Ovary (tissue), 9 donors: ENCODE measurements around the gene BMPER. TPM values are rescaled to one million over a fixed set of nuclear protein-coding genes. Genes with fewer than 3 reads are reported as not detected.
"Not testable (repeated sequence)": the region's sequence is repeated elsewhere in the genome, so short reads cannot be mapped to it uniquely, and the experiment has no call there.

ENCODE experiments used
- DNase-seq, 5 donors: peaks; one replicate each; pipeline ENCODE4 v3.0.0-alpha.2; 2019 to 2020
- H3K27ac ChIP-seq, 2 donors: fragments of 200-600 bp; one replicate each; pipeline versions ENCODE4 v1.5.1 to v1.8.0; 2019 to 2022
- H3K27me3 ChIP-seq: fragments of 200-600 bp; one replicate; pipeline ENCODE4 v1.8.0; 2022
- H3K36me3 ChIP-seq: fragments of 200-600 bp; sonication (generic); one replicate; pipeline ENCODE4 v1.5.1; 2019
- H3K4me1 ChIP-seq: one replicate; pipeline ENCODE4 v1.8.1; 2013; ENCODE audit warnings: mild to moderate bottlenecking, moderate library complexity; ENCODE audit not compliant: insufficient read depth
- H3K4me3 ChIP-seq: fragments of 200-600 bp; sonication (generic); one replicate; pipeline ENCODE4 v1.5.1; 2017
- H3K9me3 ChIP-seq, 2 donors: fragments of 200-600 bp in 1 of 2; sonication (generic) in 1 of 2; one replicate each; pipeline versions ENCODE4 v1.5.1 to v1.8.1; 2013 to 2019; ENCODE audit warnings: mild to moderate bottlenecking in 1 of 2, moderate library complexity in 1 of 2
- CTCF ChIP-seq, 3 donors: fragments of 450-650 bp in 2 of 3; fragments of 200-600 bp in 1 of 3; IDR thresholded peaks; one replicate each; pipeline versions ENCODE4 v1.5.1 to v1.8.0; 2016 to 2022; ENCODE audit warnings: antibody characterized with exemption in 3 of 3, mild to moderate bottlenecking in 1 of 3
- EP300 ChIP-seq: sonication (generic); formaldehyde crosslinking; IDR thresholded peaks from one replicate; pipeline ENCODE4 v1.6.1; 2017; ENCODE audit warnings: antibody characterized with exemption
- POLR2A ChIP-seq: fragments of 450-650 bp; IDR thresholded peaks from one replicate; pipeline ENCODE4 v1.6.1; 2017; ENCODE audit warnings: antibody characterized with exemption, mild to moderate bottlenecking, moderate library complexity
- WGBS, 3 donors: extraction: QIAGEN DNeasy Blood & Tissue Kit in 1 of 3; methylation state at CpG; one replicate each; pipeline versions ENCODE4 v1.1.5 to v1.1.7; 2013 to 2017; 5-methylcytosine and 5-hydroxymethylcytosine counted together
- intact Hi-C, 4 donors: fragments of 100-400 bp; cut with DNase I; formaldehyde crosslinking; loops; one replicate each; pipeline versions ENCODE4 v1.11.0 to v1.15.1; 2022 to 2023
- polyA plus RNA-seq, 2 donors: library from polyadenylated mRNA; stranded (reverse); fragments of 200-250 nt in 1 of 2; fragments of 350-450 nt in 1 of 2; fragmentation: Illumina TruSeq in 1 of 2; extraction: RNeasy Lipid Tissue Mini Kit (QIAGEN cat#74804) in 1 of 2; gene quantifications; one replicate each; pipeline ENCODE4 v1.2.3, GENCODE V29; 2013 to 2014
- total RNA-seq, 7 donors: library from RNA; depleted of rRNA in 2 of 7; stranded (reverse); fragments of >200 nt in 2 of 7; fragmentation: NEBNext Ultra II Directional in 3 of 7; extraction: Animal tissue kit (Norgen Biotek cat#: 25700) in 3 of 7; gene quantifications; one replicate each; pipeline versions ENCODE4 v1.1.0 to v1.2.4, GENCODE V29; 2016 to 2023
- donor health status: DM: no; HTN: no; CAD: no; lungs with moderate emphysema.
- donor health status: DM: no; HTN: no; CAD: no.
- donor health status: Bipolar disorder and iron deficiency.
- donor health status: DM: yes; HTN: yes; CAD: no.
- donor health status: DM: no; HTN: no; CAD: no.
- donor health status: DM: yes; HTN: yes; CAD: no.

BMPER gene
- total and polyA plus RNA-seq, 9 donors = 2.9 to 15.3 (median 5.4) TPM

- Histone ChIP-seq H3K4me3 (no peak overlapping the region), H3K9me3 (no peaks in the 10 kb centered on the region), H3K27me3 (no peaks in the 10 kb centered on the region), H3K27ac (no peak overlapping the region), H3K36me3 (no peaks in the 10 kb centered on the region), H3K4me1 (no peaks in the 10 kb centered on the region)
- 85 to 89% (median 88%) methylated on average over 8 of the region's 8 CpGs for WGBS, 3 donors
- TF ChIP-seq POLR2A = no peak
- no peak for DNase-seq
- intact Hi-C loops = no loop called here
Observed at GRCh38 chr7:34168013-34168412, 262.7 kb downstream of the BMPER start.

- H3K4me1 ChIP-seq, H3K4me3 ChIP-seq, DNase-seq, H3K27ac ChIP-seq, H3K36me3 ChIP-seq, H3K9me3 ChIP-seq, intact Hi-C loops, H3K27me3 ChIP-seq: not testable (repeated sequence)
- WGBS, 3 donors = 83 to 90% (median 85%) methylated on average over 25 to 29 of the region's 32 CpGs
Observed at GRCh38 chr7:34174688-34175616, 269.6 kb downstream of the BMPER start.

- TF ChIP-seq CTCF (IDR thresholded peaks at IDR 0.05) (no peak), POLR2A (no peak), EP300 (no peak)
- Histone ChIP-seq H3K27ac (no peak overlapping the region), H3K4me3 (no peak overlapping the region), H3K4me1 (no peaks in the 10 kb centered on the region), H3K9me3 (no peaks in the 10 kb centered on the region), H3K27me3 (no peaks in the 10 kb centered on the region), H3K36me3 (no peaks in the 10 kb centered on the region)
- no peak for DNase-seq
- intact Hi-C loops = no loop called here
- WGBS, 3 donors = 87 to 88% (median 88%) methylated on average over 3 of the region's 3 CpGs
Observed at GRCh38 chr7:34175837-34176236, 270.5 kb downstream of the BMPER start.

GRCh38 chr7:34177476-34177875, 272.1 kb downstream of the BMPER start:
- 7 to 15% (median 8%) methylated on average over 3 of the region's 3 CpGs for WGBS, 3 donors
- Histone ChIP-seq H3K9me3 (no peaks in the 10 kb centered on the region), H3K4me3 (no peak overlapping the region), H3K4me1 (no peaks in the 10 kb centered on the region), H3K36me3 (no peaks in the 10 kb centered on the region), H3K27ac (no peak overlapping the region), H3K27me3 (no peaks in the 10 kb centered on the region)
- intact Hi-C loops = no loop called here
- no peak for TF ChIP-seq EP300
- TF ChIP-seq CTCF (IDR thresholded peaks at IDR 0.05) = no peak
- TF ChIP-seq POLR2A = no peak
- no peak for DNase-seq

GRCh38 chr7:34181271-34181958, 276.1 kb downstream of the BMPER start:
- no peaks in the 10 kb centered on the region for H3K9me3 ChIP-seq
- no peak overlapping the region for H3K27ac ChIP-seq
- no peak for TF ChIP-seq CTCF (IDR thresholded peaks at IDR 0.05)
- TF ChIP-seq EP300 = no peak
- no peak for TF ChIP-seq POLR2A
- DNase-seq = no peak
- intact Hi-C loops = loop anchor here in 1 of 4 donors (1.0 kb wide), 1 partner anchor 17 kb away; no protein-coding TSS in a partner anchor
- no peaks in the 10 kb centered on the region for H3K4me1 ChIP-seq
- 76 to 80% (median 79%) methylated on average over 3 of the region's 3 CpGs for WGBS, 3 donors
- no peak overlapping the region for H3K4me3 ChIP-seq
- no peaks in the 10 kb centered on the region for H3K27me3 ChIP-seq
- H3K36me3 ChIP-seq = no peaks in the 10 kb centered on the region
